Heart right ventricle (tissue), 16 donors: Measurements from ENCODE around the gene UBE2D3. TPM values are rescaled to one million over a fixed set of nuclear protein-coding genes. Genes with fewer than 3 reads are reported as not detected.
A peak's percentile ranks its signal among the peaks of the same experiment; 100 is the strongest.

Source experiments
- ATAC-seq, 8 donors: fragments of 200-7000 bp; cut with Tn5 transposase; one replicate each; pipeline ENCODE4 v1.9.1; 2020; ENCODE audit warnings: mild to moderate bottlenecking in 8 of 8, moderate library complexity in 8 of 8, moderate number of reproducible peaks in 1 of 8
- DNase-seq, 2 donors: peaks; one replicate each; pipeline ENCODE4 v3.0.0-alpha.2; 2020
- H3K27ac ChIP-seq, 10 donors: fragments of 200-600 bp; sonication (generic) in 2 of 10; one replicate each; pipeline versions ENCODE4 v1.5.0 to v1.8.0; 2020 to 2022; ENCODE audit warnings: mild to moderate bottlenecking in 3 of 10
- H3K27me3 ChIP-seq, 7 donors: fragments of 200-600 bp; one replicate each; pipeline ENCODE4 v1.8.0; 2021 to 2022; ENCODE audit warnings: mild to moderate bottlenecking in 2 of 7
- H3K36me3 ChIP-seq, 9 donors: fragments of 200-600 bp; sonication (generic) in 1 of 9; one replicate each; pipeline versions ENCODE4 v1.5.0 to v1.8.0; 2020 to 2022; ENCODE audit warnings: mild to moderate bottlenecking in 2 of 9
- H3K4me1 ChIP-seq, 9 donors: fragments of 200-600 bp; sonication (generic) in 1 of 9; one replicate each; pipeline versions ENCODE4 v1.5.0 to v1.8.0; 2020 to 2022; ENCODE audit warnings: mild to moderate bottlenecking in 4 of 9
- H3K4me3 ChIP-seq, 10 donors: fragments of 200-600 bp; sonication (generic) in 2 of 10; one replicate each; pipeline versions ENCODE4 v1.5.0 to v1.8.0; 2020 to 2022; ENCODE audit warnings: mild to moderate bottlenecking in 7 of 10, moderate library complexity in 2 of 10
- H3K9me3 ChIP-seq, 11 donors: fragments of 200-600 bp in 10 of 11; sonication (generic) in 2 of 11; one replicate each; pipeline versions ENCODE4 v1.5.0 to v1.8.0; 2013 to 2022; ENCODE audit warnings: mild to moderate bottlenecking in 2 of 11, control low read depth in 1 of 11, moderate library complexity in 1 of 11
- CTCF ChIP-seq, 9 donors: fragments of 200-600 bp; sonication (generic) in 2 of 9; IDR thresholded peaks; one replicate each; pipeline versions ENCODE4 v1.5.0 to v1.8.0; 2021 to 2022; ENCODE audit warnings: antibody characterized with exemption in 9 of 9, mild to moderate bottlenecking in 5 of 9, moderate library complexity in 1 of 9
- WGBS, 2 donors: extraction: QIAGEN DNeasy Blood & Tissue Kit; methylation state at CpG; one replicate each; pipeline ENCODE4 v1.1.7; 2013; ENCODE audit warnings: inconsistent platforms in 1 of 2; 5-methylcytosine and 5-hydroxymethylcytosine counted together
- intact Hi-C, 10 donors: fragments of 100-400 bp; cut with DNase I; formaldehyde crosslinking; loops; one replicate each; pipeline versions ENCODE4 v1.11.1 to v1.14.2; 2022
- polyA plus RNA-seq, 2 donors: library from polyadenylated mRNA; stranded (reverse); fragments of 200-250 nt; gene quantifications; one replicate each; pipeline ENCODE4 v1.2.3, GENCODE V29; 2013
- total RNA-seq, 10 donors: library from RNA; stranded (reverse); fragmentation: NEBNext Ultra II Directional in 3 of 10; extraction: Animal tissue kit (Norgen Biotek cat#: 25700) in 3 of 10; gene quantifications; one replicate each; pipeline versions ENCODE4 v1.2.1 to v1.2.4, GENCODE V29; 2021 to 2023
- donor health status: Arrhythmogenic right ventricular cardiomyopathy.
- donor health status: ischemic (EF 13 %, LVEDD 7.1; RV severe dilation, severe dysfunction).
- donor health status: healthy with polysubstance abuse.
- donor health status: DM: no; HTN: yes; CAD: no.
- donor health status: DM: no; HTN: no; CAD: no.
- donor health status: ischemic (EF 25% LVEDD 6.9; RV normal size, moderate dysfunction).
- donor health status: ischemic (EF 25% LVEDD 5.7; RV mildly dilated, moderate dysfunction).
- donor health status: healthy.
- donor health status: DM: yes; HTN: yes; CAD: no.
- donor health status: Ischemic cardiomyopathy.
- donor health status: ischemic (EF 35%, LVEDD 5.7; RV mildly dilated, moderate dysfunction).
- donor health status: nonischemic (EF 11% LVEDD 7.7; RV severe dilation, severe dysfunction).
- donor health status: DM: yes; HTN: yes; CAD: no.
- donor health status: PGD.
- donor health status: ischemic (EF 29% LVEDD 5.4; RV normal size, mild dysfunction).
- donor health status: nonischemic (EF 23%, LVEDD 6.1; RV moderate dilation, normal function).

Gene UBE2D3
- total and polyA plus RNA-seq, 12 donors, result 99.3 to 297 (median 247) TPM

GRCh38 chr4:102809190-102809589, 18.2 kb downstream of the UBE2D3 start:
- no peak for DNase-seq
- H3K9me3 ChIP-seq, result no peaks in the 10 kb centered on the region
- 19 to 32% methylated on average over 3 of the region's 3 CpGs for WGBS, 2 donors
- H3K4me1 ChIP-seq, result peaks cover 2 to 89% (median 73%) of the 10 kb centered on the region in 9 donors
- peak; percentile 54 to 93 (median 84) for ATAC-seq
- peak overlapping the region in 4 of 10 donors; percentile 10 to 48 (median 18) for H3K27ac ChIP-seq
- H3K36me3 ChIP-seq, result peaks cover 0 to 97% (median 5%) of the 10 kb centered on the region in 9 donors
- TF ChIP-seq CTCF (IDR thresholded peaks at IDR 0.05), result no peak
- intact Hi-C loops, result no loop called here
- no peaks in the 10 kb centered on the region for H3K27me3 ChIP-seq
- no peak overlapping the region for H3K4me3 ChIP-seq

- Histone ChIP-seq H3K9me3 (no peaks in the 10 kb centered on the region), H3K4me1 (peaks cover 2 to 77% (median 62%) of the 10 kb centered on the region in 9 donors), H3K27me3 (no peaks in the 10 kb centered on the region), H3K27ac (peak overlapping the region in 2 of 10 donors; percentile 18 to 27), H3K4me3 (no peak overlapping the region), H3K36me3 (peaks cover 0 to 98% (median 11%) of the 10 kb centered on the region in 9 donors)
- no peak for TF ChIP-seq CTCF (IDR thresholded peaks at IDR 0.05)
- no peak for DNase-seq
- 50 to 65% methylated on average over 2 of the region's 2 CpGs for WGBS, 2 donors
- ATAC-seq, result no peak
- intact Hi-C loops, result no loop called here
Measured at GRCh38 chr4:102808009-102808408, 19.3 kb downstream of the UBE2D3 start.

GRCh38 chr4:102807345-102807744, 20.0 kb downstream of the UBE2D3 start:
- intact Hi-C loops, result no loop called here
- Histone ChIP-seq H3K9me3 (no peaks in the 10 kb centered on the region), H3K27ac (no peak overlapping the region), H3K27me3 (no peaks in the 10 kb centered on the region), H3K4me3 (no peak overlapping the region), H3K36me3 (peaks cover 0 to 98% (median 15%) of the 10 kb centered on the region in 9 donors), H3K4me1 (peaks cover 2 to 70% (median 56%) of the 10 kb centered on the region in 9 donors)
- ATAC-seq, result no peak
- 70 to 78% methylated on average over 1 of the region's 1 CpG for WGBS, 2 donors
- no peak for DNase-seq
- TF ChIP-seq CTCF (IDR thresholded peaks at IDR 0.05), result no peak

GRCh38 chr4:102799816-102800215, 27.5 kb downstream of the UBE2D3 start:
- no peak for DNase-seq
- Histone ChIP-seq H3K4me3 (no peak overlapping the region), H3K27me3 (no peaks in the 10 kb centered on the region), H3K4me1 (peaks cover 0 to 11% (median 0%) of the 10 kb centered on the region in 9 donors), H3K36me3 (peaks cover 0 to 100% (median 64%) of the 10 kb centered on the region in 9 donors), H3K27ac (no peak overlapping the region), H3K9me3 (no peaks in the 10 kb centered on the region)
- TF ChIP-seq CTCF (IDR thresholded peaks at IDR 0.05), result no peak
- ATAC-seq, result no peak
- WGBS, 2 donors, result 84 to 90% methylated on average over 2 of the region's 2 CpGs
- intact Hi-C loops, result no loop called here
